A549 (cell line): ENCODE results near the gene POLR3F. TPM values are rescaled to one million over a fixed set of nuclear protein-coding genes. Genes with fewer than 3 reads are reported as not detected.
"Not testable (repeated sequence)": the region's sequence is repeated elsewhere in the genome, so short reads cannot be mapped to it uniquely, and the experiment has no call there.

Experiments used
- ATAC-seq, 2 experiments: fragments of 200-7000 bp in 1 of 2; fragments of >200 bp in 1 of 2; cut with Nextera tagmentation in 1 of 2; cut with Tn5 transposase in 1 of 2; 3 replicates each; pipeline versions ENCODE4 v1.8.0 to v1.9.1; 2018 to 2020; ENCODE audit warnings: mild to moderate bottlenecking in 1 of 2, moderate library complexity in 1 of 2
- CTCF ChIA-PET: fragments of 300-600 bp; sonication (Branson Sonifier 250); formaldehyde crosslinking; extraction: SDS; loops from one replicate; lab custom pipeline; 2021; ENCODE audit warnings: antibody characterized with exemption, inconsistent platforms; lab: Yijun Ruan, JAX
- POLR2A ChIA-PET: fragments of 350-600 bp; formaldehyde crosslinking; extraction: SDS; loops from one replicate; lab custom pipeline; 2021; ENCODE audit warnings: antibody characterized with exemption, inconsistent platforms; lab: Yijun Ruan, JAX
- DNase-seq, 2 experiments: peaks; one replicate each; pipeline versions ENCODE4 v3.0.0 to v3.0.0-alpha.2; 2011 to 2016; ENCODE audit warnings: low read depth in 1 of 2, low spot score in 1 of 2
- FAIRE-seq: peaks from 2 replicates; lab custom pipeline; 2011; peaks lifted over from hg19 to GRCh38; lab: Jason Lieb, UNC
- H3K27ac ChIP-seq, 2 experiments: fragments of >200 bp; sonication (Bioruptor Twin); formaldehyde crosslinking; 3 replicates each; pipeline ENCODE4 v1.5.1; 2016 to 2017
- H3K4me1 ChIP-seq: fragments of >200 bp; sonication (Bioruptor Twin); formaldehyde crosslinking; 3 replicates; pipeline ENCODE4 v1.6.1; 2016
- H3K4me2 ChIP-seq: fragments of >200 bp; sonication (Bioruptor Twin); formaldehyde crosslinking; 3 replicates; pipeline ENCODE4 v1.6.1; 2016
- H3K4me3 ChIP-seq: fragments of >200 bp; sonication (Bioruptor Twin); formaldehyde crosslinking; 3 replicates; pipeline ENCODE4 v1.5.1; 2016
- H3K9me3 ChIP-seq: fragments of >200 bp; sonication (Bioruptor Twin); formaldehyde crosslinking; 3 replicates; pipeline ENCODE4 v1.6.1; 2016
- CBX8 ChIP-seq: fragments of 200-600 bp; sonication (generic); IDR thresholded peaks from 2 replicates; pipeline ENCODE4 v1.6.1; 2016
- CEBPB ChIP-seq, 2 experiments: fragments of >200 bp in 1 of 2; sonication (Bioruptor Twin) in 1 of 2; formaldehyde crosslinking in 1 of 2; IDR thresholded peaks; 2 replicates each; pipeline ENCODE4 v1.6.1; 2012 to 2016
- CHD2 ChIP-seq: fragments of 150-350 bp; IDR thresholded peaks from 2 replicates; pipeline ENCODE4 v1.6.1; 2014; ENCODE audit warnings: low read length; ENCODE audit not compliant: partially characterized antibody
- CHD4 ChIP-seq: fragments of 200-600 bp; sonication (generic); IDR thresholded peaks from 2 replicates; pipeline ENCODE4 v1.6.1; 2016; ENCODE audit warnings: antibody characterized with exemption, mild to moderate bottlenecking, borderline replicate concordance
- EHMT2 ChIP-seq: fragments of 200-600 bp; sonication (generic); IDR thresholded peaks from 2 replicates; pipeline ENCODE4 v1.6.1; 2016; ENCODE audit warnings: antibody characterized with exemption, low read depth, mild to moderate bottlenecking, moderate library complexity
- ESRRA ChIP-seq: fragments of 150-350 bp; IDR thresholded peaks from 2 replicates; pipeline ENCODE4 v1.6.1; 2014; ENCODE audit warnings: mild to moderate bottlenecking, low read length, borderline replicate concordance
- FOSB ChIP-seq: fragments of 250-450 bp; sonication (Bioruptor Pico); IDR thresholded peaks from 2 replicates; pipeline ENCODE4 v1.5.0; 2020; ENCODE audit warnings: mild to moderate bottlenecking, moderate library complexity
- FOXS1 ChIP-seq: fragments of 250-450 bp; sonication (Bioruptor Pico); IDR thresholded peaks from 2 replicates; pipeline ENCODE4 v1.5.0; 2020; ENCODE audit warnings: mild to moderate bottlenecking, moderate library complexity
- GATA3 ChIP-seq: IDR thresholded peaks from 2 replicates; pipeline ENCODE4 v1.6.1; 2012; ENCODE audit warnings: borderline replicate concordance
- JUN ChIP-seq, 2 experiments: fragments of >200 bp; sonication (Bioruptor Twin); formaldehyde crosslinking; IDR thresholded peaks; 2 replicates in 1 of 2; 3 replicates in 1 of 2; pipeline ENCODE4 v1.6.1; 2016 to 2017
- JUNB ChIP-seq: fragments of >200 bp; sonication (Bioruptor Twin); formaldehyde crosslinking; IDR thresholded peaks from 2 replicates; pipeline ENCODE4 v1.6.1; 2016
- KDM5A ChIP-seq: fragments of 200-600 bp; sonication (generic); IDR thresholded peaks from 2 replicates; pipeline ENCODE4 v1.6.1; 2016; ENCODE audit warnings: antibody characterized with exemption, mild to moderate bottlenecking
- MAFK ChIP-seq: fragments of 450-650 bp; IDR thresholded peaks from 2 replicates; pipeline ENCODE4 v1.6.1; 2014; ENCODE audit not compliant: partially characterized antibody
- MAZ ChIP-seq: fragments of 150-350 bp; IDR thresholded peaks from 2 replicates; pipeline ENCODE4 v1.6.1; 2014; ENCODE audit warnings: antibody characterized with exemption, low read depth, low read length, borderline replicate concordance
- POLR2A ChIP-seq: IDR thresholded peaks from 2 replicates; pipeline ENCODE4 v1.6.1; 2012; ENCODE audit warnings: mild to moderate bottlenecking, low read length
- TFCP2L1 ChIP-seq: fragments of 250-450 bp; sonication (Bioruptor Pico); IDR thresholded peaks from 2 replicates; pipeline ENCODE4 v1.5.0; 2021; ENCODE audit warnings: mild to moderate bottlenecking
- TP53 ChIP-seq: fragments of 250-450 bp; sonication (Bioruptor Pico); IDR thresholded peaks from 2 replicates; pipeline ENCODE4 v1.5.0; 2021; ENCODE audit warnings: mild to moderate bottlenecking, moderate library complexity
- ZC3H11A ChIP-seq: fragments of 450-650 bp; IDR thresholded peaks from 2 replicates; pipeline ENCODE4 v1.6.1; 2014; ENCODE audit warnings: antibody characterized with exemption, mild to moderate bottlenecking
- WGBS: methylation state at CpG from one replicate; pipeline ENCODE4 v1.1.6; 2017; ENCODE audit errors: missing lambda C conversion rate; 5-methylcytosine and 5-hydroxymethylcytosine counted together
- polyA plus RNA-seq, 4 experiments: library from polyadenylated mRNA; depleted of rRNA in 3 of 4; stranded (reverse); fragments of >200 nt; fragmentation: RNase III in 1 of 4; extraction: RNeasy Plus Mini Kit Qiagen cat#74134 plus additional on column Dnase treatment in 1 of 4; gene quantifications; 2 replicates in 3 of 4; 3 replicates in 1 of 4; pipeline ENCODE4 v1.2.3, GENCODE V29; 2011 to 2017
- TF ChIP-seq, protein P1 (sequence below): fragments of 250-450 bp; sonication (Bioruptor Pico); IDR thresholded peaks from 2 replicates; pipeline ENCODE4 v1.5.0; 2020; ENCODE audit warnings: low read depth, mild to moderate bottlenecking, moderate library complexity
- TF ChIP-seq, protein P2 (sequence below): IDR thresholded peaks from 2 replicates; pipeline ENCODE4 v1.6.1; 2012; ENCODE audit warnings: low read depth, borderline replicate concordance
- TF ChIP-seq, protein P3 (sequence below): IDR thresholded peaks from 2 replicates; pipeline ENCODE4 v1.6.1; 2012
- TF ChIP-seq, protein P4 (sequence below): fragments of >200 bp; sonication (Bioruptor Twin); formaldehyde crosslinking; IDR thresholded peaks from 2 replicates; pipeline ENCODE4 v1.6.1; 2016

Gene POLR3F
- polyA plus RNA-seq, 2 of the 4 experiments (the other 2 are of a cell fraction), result 20.7 to 22.6 TPM

DNA sequence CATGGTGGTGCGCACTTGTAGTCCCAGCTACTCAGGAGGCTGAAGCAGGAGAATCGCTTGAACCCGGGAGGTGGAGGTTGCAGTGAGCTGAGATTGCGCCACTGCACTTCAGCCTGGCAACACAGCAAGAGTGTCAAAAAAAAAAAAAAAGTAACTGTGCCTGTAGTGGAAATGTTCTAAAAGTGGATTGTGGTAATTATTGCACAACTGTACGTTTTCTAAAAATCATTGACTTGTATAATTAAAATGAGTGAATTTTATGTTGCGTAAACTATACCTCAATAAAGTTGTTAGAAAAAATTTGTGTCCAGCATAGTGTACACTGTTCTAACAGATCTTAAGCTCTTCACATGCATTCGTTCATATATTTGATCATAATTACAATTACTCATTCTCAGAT lies 46.0 kb downstream of the POLR3F start:
- DNase-seq (no peak), ATAC-seq (no peak), FAIRE-seq (no peak)
- POLR2A ChIA-PET, result interaction anchor here (0.7 kb wide), 1 partner anchor 15 kb away, joined by 3 read pairs; no protein-coding TSS in a partner anchor
- CTCF ChIA-PET, result interaction anchor here (0.7 kb wide), 1 partner anchor 8 kb away, joined by 3 read pairs; no protein-coding TSS in a partner anchor
- H3K9me3 ChIP-seq, result no peaks in the 10 kb centered on the region
- H3K4me1 ChIP-seq, result peaks cover 8% of the 10 kb centered on the region; the same call in 2 of the 3 replicates
- no peak overlapping the region for H3K4me2 ChIP-seq
- TF ChIP-seq EHMT2, result no peak
- TF ChIP-seq KDM5A, result no peak
- TF ChIP-seq TFCP2L1, result no peak
- no peak for TF ChIP-seq CBX8
- TF ChIP-seq, protein P1, sequence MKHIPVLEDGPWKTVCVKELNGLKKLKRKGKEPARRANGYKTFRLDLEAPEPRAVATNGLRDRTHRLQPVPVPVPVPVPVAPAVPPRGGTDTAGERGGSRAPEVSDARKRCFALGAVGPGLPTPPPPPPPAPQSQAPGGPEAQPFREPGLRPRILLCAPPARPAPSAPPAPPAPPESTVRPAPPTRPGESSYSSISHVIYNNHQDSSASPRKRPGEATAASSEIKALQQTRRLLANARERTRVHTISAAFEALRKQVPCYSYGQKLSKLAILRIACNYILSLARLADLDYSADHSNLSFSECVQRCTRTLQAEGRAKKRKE (CRISPR knock-in tag), result no peak
- peak in 1 of 2 experiments; percentile 18; a peak in 2 of 4 replicates for TF ChIP-seq CEBPB (IDR thresholded peaks at IDR 0.05)
- H3K27ac ChIP-seq, result no peak overlapping the region
- H3K4me3 ChIP-seq, result no peak overlapping the region
- WGBS, result 87% methylated on average over 7 of the region's 7 CpGs

DNA sequence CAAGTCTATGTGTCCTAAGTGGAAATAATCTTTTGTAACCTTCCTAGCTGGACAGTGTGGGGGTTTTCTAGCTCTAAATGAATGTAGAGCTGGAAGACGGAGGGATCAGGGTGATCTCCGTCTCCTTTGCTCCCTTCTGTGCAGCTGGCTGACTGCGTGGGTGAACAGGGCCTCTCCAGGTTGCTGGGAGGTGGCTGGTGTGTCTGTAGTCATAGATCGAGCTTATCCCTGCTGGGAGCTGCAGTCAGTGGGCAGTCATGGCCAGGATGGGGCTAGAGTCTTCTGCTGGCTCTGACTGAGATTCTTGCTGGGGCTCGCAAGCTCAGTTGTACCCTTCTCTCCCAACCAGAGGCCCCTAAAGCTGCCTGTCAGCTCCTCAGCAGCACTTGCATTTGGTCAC lies 46.9 kb downstream of the POLR3F start:
- Histone ChIP-seq H3K27ac (no peak overlapping the region), H3K4me2 (no peak overlapping the region), H3K4me3 (no peak overlapping the region), H3K4me1 (peaks cover 2% of the 10 kb centered on the region; the same call in 2 of the 3 replicates), H3K9me3 (no peaks in the 10 kb centered on the region)
- no peak for TF ChIP-seq JUN (IDR thresholded peaks at IDR 0.05)
- no peak for TF ChIP-seq TP53
- TF ChIP-seq MAFK, result no peak
- no peak for FAIRE-seq
- POLR2A ChIA-PET, result no interaction called here
- WGBS, result 84% methylated on average over 5 of the region's 5 CpGs
- no peak for DNase-seq
- CTCF ChIA-PET, result interaction anchor here (1.2 kb wide), 1 partner anchor 17 kb away, joined by 6 read pairs; the partner anchor contains the start of gene RBBP9
- peak in 1 of 2 experiments; percentile 36; a peak in 3 of 6 replicates for ATAC-seq

DNA sequence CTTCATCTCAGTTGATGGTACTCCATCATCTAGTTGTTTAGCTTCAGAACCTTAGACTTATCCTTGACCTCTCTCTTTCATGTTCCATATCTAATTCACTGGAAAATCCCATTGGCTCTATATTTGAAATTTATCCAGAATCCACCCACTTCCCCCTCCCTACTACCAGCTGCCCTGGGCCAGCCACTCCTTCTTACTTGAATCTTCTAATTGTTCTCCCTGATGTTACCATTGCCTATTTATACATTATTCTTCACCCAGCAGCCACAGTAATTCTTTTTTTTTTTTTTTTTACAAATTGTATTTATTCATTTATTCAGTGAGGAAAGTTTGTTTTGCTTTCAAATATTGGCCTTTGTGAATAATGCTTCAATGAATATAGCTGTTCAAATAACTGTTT lies 48.8 kb downstream of the POLR3F start:
- DNase-seq (no peak), ATAC-seq (no peak), FAIRE-seq (no peak)
- Histone ChIP-seq H3K4me3 (no peak overlapping the region), H3K4me2 (no peak overlapping the region), H3K27ac (no peak overlapping the region), H3K4me1 (no peaks in the 10 kb centered on the region; the same call in 2 of the 3 replicates), H3K9me3 (no peaks in the 10 kb centered on the region)
- TF ChIP-seq MAZ, result no peak
- TF ChIP-seq CHD2, result no peak
- no peak for TF ChIP-seq CHD4
- TF ChIP-seq, protein P2, sequence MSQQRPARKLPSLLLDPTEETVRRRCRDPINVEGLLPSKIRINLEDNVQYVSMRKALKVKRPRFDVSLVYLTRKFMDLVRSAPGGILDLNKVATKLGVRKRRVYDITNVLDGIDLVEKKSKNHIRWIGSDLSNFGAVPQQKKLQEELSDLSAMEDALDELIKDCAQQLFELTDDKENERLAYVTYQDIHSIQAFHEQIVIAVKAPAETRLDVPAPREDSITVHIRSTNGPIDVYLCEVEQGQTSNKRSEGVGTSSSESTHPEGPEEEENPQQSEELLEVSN, result no peak
- TF ChIP-seq, protein P3, sequence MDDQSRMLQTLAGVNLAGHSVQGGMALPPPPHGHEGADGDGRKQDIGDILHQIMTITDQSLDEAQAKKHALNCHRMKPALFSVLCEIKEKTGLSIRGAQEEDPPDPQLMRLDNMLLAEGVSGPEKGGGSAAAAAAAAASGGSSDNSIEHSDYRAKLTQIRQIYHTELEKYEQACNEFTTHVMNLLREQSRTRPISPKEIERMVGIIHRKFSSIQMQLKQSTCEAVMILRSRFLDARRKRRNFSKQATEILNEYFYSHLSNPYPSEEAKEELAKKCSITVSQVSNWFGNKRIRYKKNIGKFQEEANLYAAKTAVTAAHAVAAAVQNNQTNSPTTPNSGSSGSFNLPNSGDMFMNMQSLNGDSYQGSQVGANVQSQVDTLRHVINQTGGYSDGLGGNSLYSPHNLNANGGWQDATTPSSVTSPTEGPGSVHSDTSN, result no peak
- no peak for TF ChIP-seq FOXS1 (CRISPR knock-in tag)
- TF ChIP-seq GATA3, result no peak
- no peak for TF ChIP-seq EHMT2
- TF ChIP-seq FOSB (CRISPR knock-in tag), result no peak
- TF ChIP-seq JUNB, result no peak
- no peak for TF ChIP-seq POLR2A
- no peak for TF ChIP-seq TP53
- no peak for TF ChIP-seq ESRRA
- TF ChIP-seq, protein P4, sequence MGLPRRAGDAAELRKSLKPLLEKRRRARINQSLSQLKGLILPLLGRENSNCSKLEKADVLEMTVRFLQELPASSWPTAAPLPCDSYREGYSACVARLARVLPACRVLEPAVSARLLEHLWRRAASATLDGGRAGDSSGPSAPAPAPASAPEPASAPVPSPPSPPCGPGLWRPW, result no peak
- no peak for TF ChIP-seq ZC3H11A
- CTCF ChIA-PET, result interaction anchor here (0.7 to 1.2 kb wide), 4 partner anchors 8 to 1789 kb away, joined by 3 to 5 read pairs (median 3); partner anchors contain the start of gene SEC23B
- POLR2A ChIA-PET, result interaction anchor here (0.7 kb wide), 1 partner anchor 1391 kb away, joined by 5 read pairs; no protein-coding TSS in a partner anchor

DNA sequence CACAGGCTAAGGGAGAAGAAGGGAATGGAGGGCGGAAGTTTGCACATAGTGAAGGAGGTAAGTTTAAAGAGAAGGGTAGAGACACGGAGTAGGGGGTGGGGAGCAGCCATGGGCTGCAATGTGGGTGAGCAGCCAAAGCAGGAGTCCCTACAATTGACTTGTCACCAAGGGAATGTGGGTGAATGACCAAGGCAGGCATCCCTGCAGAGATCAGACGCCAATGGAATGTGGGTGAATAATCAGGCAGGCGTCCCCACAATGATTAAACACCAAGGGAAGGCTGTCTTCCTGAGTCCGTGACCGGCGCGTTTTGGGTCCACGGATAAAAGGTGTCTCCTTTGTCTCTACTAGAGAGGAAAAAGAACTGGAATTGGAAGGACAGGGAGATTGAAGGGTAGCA lies 54.9 kb downstream of the POLR3F start:
- not testable (repeated sequence) for H3K4me3 ChIP-seq

More for the DNA sequence above, 54.9 kb downstream of the POLR3F start:
- DNase-seq, FAIRE-seq, H3K9me3 ChIP-seq, ATAC-seq, CTCF ChIA-PET, POLR2A ChIA-PET: not testable (repeated sequence)
- WGBS, result 43% methylated on average over 9 of the region's 9 CpGs
- peaks cover 28% of the 10 kb centered on the region; the same call in 2 of the 3 replicates for H3K4me1 ChIP-seq
- peak overlapping the region in 1 of 2 experiments; percentile 39; a peak in 2 of 6 replicates for H3K27ac ChIP-seq
- H3K4me2 ChIP-seq, result peak overlapping the region; percentile 24; the same call in 1 of the 3 replicates
